GM18519 (cell line): ENCODE results near the gene VWA5A.
A peak's percentile ranks its signal among the peaks of the same experiment; 100 is the strongest.
"Not testable (repeated sequence)": the region's sequence is repeated elsewhere in the genome, so short reads cannot be mapped to it uniquely, and the experiment has no call there.

Source experiments
- ATAC-seq: cut with Tn5 transposase; IDR thresholded peaks from one replicate; pipeline ENCODE4 v1.9.1; 2021; ENCODE audit warnings: mild to moderate bottlenecking, moderate library complexity; ENCODE audit not compliant: unreplicated experiment, low FRiP score

The VWA5A gene

GRCh38 chr11:124153821-124154220 lies 38.6 kb downstream of the VWA5A start:
- no peak for ATAC-seq

GRCh38 chr11:124159481-124159880 lies 44.2 kb downstream of the VWA5A start:
- ATAC-seq, result no peak

GRCh38 chr11:124160986-124161385 lies 45.7 kb downstream of the VWA5A start:
- ATAC-seq, result no peak

- no peak for ATAC-seq
Measured at GRCh38 chr11:124167826-124168231, 52.6 kb downstream of the VWA5A start.

GRCh38 chr11:124168796-124169195 lies 53.5 kb downstream of the VWA5A start:
- no peak for ATAC-seq

- ATAC-seq, result not testable (repeated sequence)
Measured at GRCh38 chr11:124170315-124170714, 55.1 kb downstream of the VWA5A start.

- no peak for ATAC-seq
Measured at GRCh38 chr11:124170801-124171586, 55.7 kb downstream of the VWA5A start.

- no peak for ATAC-seq
Measured at GRCh38 chr11:124172101-124172500, 56.9 kb downstream of the VWA5A start.

GRCh38 chr11:124172599-124172998 lies 57.3 kb downstream of the VWA5A start:
- no peak for ATAC-seq

- no peak for ATAC-seq
Measured at GRCh38 chr11:124174001-124174583, 58.8 kb downstream of the VWA5A start.

GRCh38 chr11:124176925-124177715 lies 61.9 kb downstream of the VWA5A start:
- ATAC-seq, result no peak

- ATAC-seq, result no peak
Measured at GRCh38 chr11:124179310-124179709, 64.1 kb downstream of the VWA5A start.

GRCh38 chr11:124183068-124183467 lies 67.8 kb downstream of the VWA5A start, which contains the start of gene OR10D3:
OR10D3 (plus strand) TSS chr11:124183345; CDS start chr11:124185270, 1,925 bp downstream.
- no peak for ATAC-seq

GRCh38 chr11:124190298-124191139 lies 75.3 kb downstream of the VWA5A start:
- no peak for ATAC-seq

GRCh38 chr11:124193221-124194010 lies 78.2 kb downstream of the VWA5A start:
- no peak for ATAC-seq

GRCh38 chr11:124194293-124195188 lies 79.3 kb downstream of the VWA5A start:
- ATAC-seq, result no peak

- ATAC-seq, result peak; percentile 82
Measured at GRCh38 chr11:124195189-124195734, 80.0 kb downstream of the VWA5A start.
